Fibroblast of lung (primary cell): ENCODE data around the gene HCN1. TPM values are rescaled to one million over a fixed set of nuclear protein-coding genes. Genes with fewer than 3 reads are reported as not detected.

ENCODE experiments used
- DNase-seq, 2 donors: peaks; one replicate each; pipeline versions ENCODE4 v3.0.0 to v3.0.0-alpha.2; 2010; ENCODE audit warnings: low read depth in 2 of 2
- H2AFZ ChIP-seq: 2 replicates; pipeline ENCODE4 v1.5.1; 2012; ENCODE audit warnings: low read length, control low read depth, inconsistent platforms
- H3K27ac ChIP-seq: 2 replicates; pipeline ENCODE4 v1.5.1; 2011; ENCODE audit warnings: low read length, control low read depth; ENCODE audit not compliant: insufficient read depth
- H3K27me3 ChIP-seq: 2 replicates; pipeline ENCODE4 v1.5.1; 2011; ENCODE audit warnings: mild to moderate bottlenecking, low read length; ENCODE audit not compliant: control insufficient read depth, insufficient read depth
- H3K36me3 ChIP-seq: 2 replicates; pipeline ENCODE4 v1.5.1; 2011; ENCODE audit warnings: low read length; ENCODE audit not compliant: control insufficient read depth, insufficient read depth
- H3K4me1 ChIP-seq: 2 replicates; pipeline ENCODE4 v1.5.1; 2011; ENCODE audit warnings: low read length; ENCODE audit not compliant: control insufficient read depth, insufficient read depth; ENCODE audit errors: extremely low read depth
- H3K4me2 ChIP-seq: 2 replicates; pipeline ENCODE4 v1.5.1; 2011; ENCODE audit warnings: low read length, control low read depth; ENCODE audit not compliant: insufficient read depth; ENCODE audit errors: extremely low read depth
- H3K4me3 ChIP-seq, 4 experiments: fragments of 200-600 bp in 1 of 4; sonication (generic) in 1 of 4; replicated peaks in 1 of 4; 2 replicates each; pipeline ENCODE4 v1.5.1; 2011 to 2016; ENCODE audit warnings: low read length in 4 of 4, low read depth in 3 of 4, mild to moderate bottlenecking in 3 of 4, control low read depth in 2 of 4, inconsistent platforms in 1 of 4, mixed read lengths in 1 of 4; ENCODE audit not compliant: insufficient read depth in 1 of 4; ENCODE audit errors: control extremely low read depth in 1 of 4
- H3K79me2 ChIP-seq: 2 replicates; pipeline ENCODE4 v1.5.1; 2012; ENCODE audit warnings: mild to moderate bottlenecking, low read length, inconsistent platforms; ENCODE audit not compliant: control insufficient read depth, insufficient read depth
- H3K9ac ChIP-seq: 2 replicates; pipeline ENCODE4 v1.5.1; 2011; ENCODE audit warnings: mild to moderate bottlenecking, low read length, control low read depth; ENCODE audit not compliant: insufficient read depth
- H3K9me3 ChIP-seq: 2 replicates; pipeline ENCODE4 v1.5.1; 2012; ENCODE audit warnings: low read depth, low read length; ENCODE audit not compliant: control insufficient read depth, insufficient read depth
- H4K20me1 ChIP-seq: 2 replicates; pipeline ENCODE4 v1.5.1; 2011; ENCODE audit warnings: low read length; ENCODE audit not compliant: control insufficient read depth, insufficient read depth; ENCODE audit errors: extremely low read depth
- EZH2 ChIP-seq: IDR thresholded peaks from 2 replicates; pipeline ENCODE4 v1.5.1; 2012; ENCODE audit warnings: low read length, control low read depth, mild to moderate bottlenecking; ENCODE audit errors: missing control alignments
- polyA plus RNA-seq, 2 donors: library from polyadenylated mRNA; depleted of rRNA in 1 of 2; stranded (reverse) in 1 of 2; unstranded in 1 of 2; fragments of >200 nt; gene quantifications; 2 replicates each; pipeline ENCODE4 v1.2.1, GENCODE V29; 2011 to 2012; ENCODE audit warnings: missing spikeins in 1 of 2
- total RNA-seq: library from RNA; depleted of rRNA; stranded (reverse); fragments of >200 nt; gene quantifications from 2 replicates; pipeline ENCODE4 v1.2.1, GENCODE V29; 2014
- TF ChIP-seq, protein P1 (sequence below), 2 donors: IDR thresholded peaks in 1 of 2; conservative IDR thresholded peaks in 1 of 2; 1 replicate in 1 of 2; 2 replicates in 1 of 2; pipeline ENCODE4 v1.5.1; 2011 to 2012; ENCODE audit warnings: low read length in 2 of 2, control low read depth in 1 of 2, inconsistent platforms in 1 of 2, low read depth in 1 of 2, mild to moderate bottlenecking in 1 of 2

HCN1 gene
- total and polyA plus RNA-seq, 2 donors (not counting 1 experiment from before 2014, with no cell fraction given): not detected

- no peaks in the 10 kb centered on the region for H3K36me3 ChIP-seq
- no peaks in the 10 kb centered on the region for H4K20me1 ChIP-seq
- H3K9me3 ChIP-seq: no peaks in the 10 kb centered on the region
- no peak overlapping the region for H3K4me3 ChIP-seq
- H3K27me3 ChIP-seq: no peaks in the 10 kb centered on the region
- no peak overlapping the region for H3K4me2 ChIP-seq
- no peak overlapping the region for H3K27ac ChIP-seq
- H2AFZ ChIP-seq: no peak overlapping the region
- no peak for TF ChIP-seq EZH2
- TF ChIP-seq, protein P1, sequence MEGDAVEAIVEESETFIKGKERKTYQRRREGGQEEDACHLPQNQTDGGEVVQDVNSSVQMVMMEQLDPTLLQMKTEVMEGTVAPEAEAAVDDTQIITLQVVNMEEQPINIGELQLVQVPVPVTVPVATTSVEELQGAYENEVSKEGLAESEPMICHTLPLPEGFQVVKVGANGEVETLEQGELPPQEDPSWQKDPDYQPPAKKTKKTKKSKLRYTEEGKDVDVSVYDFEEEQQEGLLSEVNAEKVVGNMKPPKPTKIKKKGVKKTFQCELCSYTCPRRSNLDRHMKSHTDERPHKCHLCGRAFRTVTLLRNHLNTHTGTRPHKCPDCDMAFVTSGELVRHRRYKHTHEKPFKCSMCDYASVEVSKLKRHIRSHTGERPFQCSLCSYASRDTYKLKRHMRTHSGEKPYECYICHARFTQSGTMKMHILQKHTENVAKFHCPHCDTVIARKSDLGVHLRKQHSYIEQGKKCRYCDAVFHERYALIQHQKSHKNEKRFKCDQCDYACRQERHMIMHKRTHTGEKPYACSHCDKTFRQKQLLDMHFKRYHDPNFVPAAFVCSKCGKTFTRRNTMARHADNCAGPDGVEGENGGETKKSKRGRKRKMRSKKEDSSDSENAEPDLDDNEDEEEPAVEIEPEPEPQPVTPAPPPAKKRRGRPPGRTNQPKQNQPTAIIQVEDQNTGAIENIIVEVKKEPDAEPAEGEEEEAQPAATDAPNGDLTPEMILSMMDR (conservative IDR thresholded peaks at IDR 0.05 in 1 of 2, IDR thresholded peaks at IDR 0.05 in 1 of 2; ENCODE audit: low read depth in 1 of 2, low read length in 2 of 2): no peak
- H3K4me1 ChIP-seq: no peaks in the 10 kb centered on the region
- no peak for DNase-seq
- H3K79me2 ChIP-seq: no peaks in the 10 kb centered on the region
- H3K9ac ChIP-seq: no peak overlapping the region
Observed at GRCh38 chr5:45205403-45205961, 490.7 kb downstream of the HCN1 start.
